GM18502 (cell line): ENCODE measurements around the gene C5orf58.
"Not testable (repeated sequence)": the region's sequence is repeated elsewhere in the genome, so short reads cannot be mapped to it uniquely, and the experiment has no call there.

Experiments
- ATAC-seq: cut with Tn5 transposase; IDR thresholded peaks from one replicate; pipeline ENCODE4 v1.9.1; 2021; ENCODE audit warnings: mild to moderate bottlenecking; ENCODE audit not compliant: unreplicated experiment, poor library complexity

Gene C5orf58

GRCh38 chr5:170221327-170221741, 11.5 kb upstream of the C5orf58 start:
- no peak for ATAC-seq

- no peak for ATAC-seq
Measured at GRCh38 chr5:170223360-170223759, 9.4 kb upstream of the C5orf58 start.

GRCh38 chr5:170223906-170224305, 8.9 kb upstream of the C5orf58 start:
- no peak for ATAC-seq

GRCh38 chr5:170225326-170226128, 7.3 kb upstream of the C5orf58 start:
- no peak for ATAC-seq

DNA sequence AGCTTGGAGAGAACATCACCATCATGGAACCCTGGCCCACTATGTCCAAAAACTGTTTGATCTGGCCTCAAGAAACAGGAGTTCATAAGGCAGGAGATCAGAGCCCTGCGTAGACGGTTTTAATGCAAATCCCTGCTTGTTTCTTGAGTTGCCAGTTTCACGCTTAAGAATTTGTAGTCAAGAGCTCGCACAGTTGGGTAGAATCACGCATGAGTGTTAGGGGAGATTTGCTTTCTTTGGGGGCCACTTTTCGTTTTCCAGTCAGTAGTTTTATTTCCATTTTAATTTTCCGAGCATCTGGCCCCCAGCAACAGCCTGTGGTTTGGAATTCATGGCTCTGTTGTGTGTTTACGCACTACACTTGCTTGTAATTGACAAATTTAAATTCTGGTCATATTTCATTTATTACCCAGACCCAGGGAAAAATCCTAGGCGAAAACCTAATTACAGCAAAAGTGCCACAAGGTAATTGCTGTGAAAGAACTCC, 6.6 kb upstream of the C5orf58 start:
- no peak for ATAC-seq

DNA sequence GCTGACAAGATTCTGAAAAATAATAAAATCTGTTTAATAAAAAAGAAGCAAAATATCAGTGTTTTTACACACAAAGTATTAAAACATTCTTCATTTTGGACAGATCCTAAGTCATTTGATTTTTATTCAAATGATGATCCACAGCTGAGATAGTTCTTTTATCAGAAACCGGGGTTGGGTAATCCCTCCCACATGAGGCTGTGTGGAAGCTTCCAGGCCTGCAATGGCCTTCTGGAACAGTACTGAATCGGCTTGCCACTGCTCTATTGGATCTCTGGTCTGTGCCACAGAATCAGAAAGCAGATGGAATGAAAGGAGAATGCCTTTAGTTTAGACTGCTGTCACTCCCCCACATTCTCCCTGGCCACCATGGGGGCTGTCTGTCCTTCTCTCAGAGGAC, 6.1 kb upstream of the C5orf58 start:
- ATAC-seq, result no peak

GRCh38 chr5:170228762-170229435, 3.9 kb upstream of the C5orf58 start:
- no peak for ATAC-seq

- no peak for ATAC-seq
Measured at GRCh38 chr5:170233358-170233892, 640 bp downstream of the C5orf58 start.

DNA sequence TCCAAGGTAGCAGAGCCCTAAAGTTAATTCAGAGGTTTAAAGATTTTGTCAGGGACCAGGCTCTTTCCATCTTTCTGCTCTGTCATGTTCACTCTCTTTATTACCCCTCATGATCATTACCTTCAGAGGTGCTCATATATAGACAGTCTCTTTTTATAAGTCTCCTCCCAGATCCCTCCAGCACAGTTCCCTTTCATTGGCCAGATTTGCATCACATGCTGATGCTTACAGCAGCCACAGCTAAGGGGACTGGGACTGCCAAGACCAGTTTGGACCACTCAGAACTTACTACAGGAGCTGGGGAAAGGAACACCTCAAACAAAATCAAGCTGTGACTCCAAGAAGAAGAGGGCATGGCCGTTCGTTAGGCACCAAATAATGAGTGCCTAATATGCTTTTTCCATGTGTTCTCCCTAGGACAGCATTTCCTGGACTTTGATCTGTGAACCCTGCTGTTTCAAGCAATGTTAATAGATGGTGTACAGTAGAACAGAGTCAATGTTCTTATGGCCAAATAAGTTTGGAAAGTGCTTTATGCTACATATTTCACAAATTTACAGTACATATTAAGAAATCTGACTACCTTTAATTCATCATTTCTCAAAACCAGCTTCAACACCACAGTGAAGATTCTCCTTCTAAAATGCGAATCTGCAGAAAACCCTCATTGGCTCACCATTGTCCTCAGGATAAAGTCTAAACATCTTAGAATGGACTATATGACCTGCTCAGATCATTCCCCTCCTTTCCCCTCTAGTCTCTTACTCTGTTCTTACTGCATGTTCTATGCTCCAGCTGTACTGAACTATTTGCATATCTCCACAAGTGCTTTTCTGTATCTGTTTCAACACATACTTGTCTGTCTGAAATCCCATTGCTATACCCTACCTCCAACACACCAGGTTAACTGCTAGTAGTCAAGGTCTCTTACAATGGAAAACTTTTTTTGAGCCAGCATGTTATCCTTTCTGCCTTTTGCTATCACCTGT, 3.4 kb downstream of the C5orf58 start:
- peak; percentile 67 for ATAC-seq

GRCh38 chr5:170238456-170239196, 5.8 kb downstream of the C5orf58 start:
- ATAC-seq, result no peak

GRCh38 chr5:170245436-170245835, 12.7 kb downstream of the C5orf58 start:
- ATAC-seq, result not testable (repeated sequence)

- ATAC-seq, result no peak
Measured at GRCh38 chr5:170246126-170246870, 13.5 kb downstream of the C5orf58 start.

GRCh38 chr5:170247363-170247762, 14.6 kb downstream of the C5orf58 start:
- ATAC-seq, result no peak

GRCh38 chr5:170248172-170248930, 15.6 kb downstream of the C5orf58 start:
- ATAC-seq, result no peak

- not testable (repeated sequence) for ATAC-seq
Measured at GRCh38 chr5:170248931-170249227, 16.1 kb downstream of the C5orf58 start.

DNA sequence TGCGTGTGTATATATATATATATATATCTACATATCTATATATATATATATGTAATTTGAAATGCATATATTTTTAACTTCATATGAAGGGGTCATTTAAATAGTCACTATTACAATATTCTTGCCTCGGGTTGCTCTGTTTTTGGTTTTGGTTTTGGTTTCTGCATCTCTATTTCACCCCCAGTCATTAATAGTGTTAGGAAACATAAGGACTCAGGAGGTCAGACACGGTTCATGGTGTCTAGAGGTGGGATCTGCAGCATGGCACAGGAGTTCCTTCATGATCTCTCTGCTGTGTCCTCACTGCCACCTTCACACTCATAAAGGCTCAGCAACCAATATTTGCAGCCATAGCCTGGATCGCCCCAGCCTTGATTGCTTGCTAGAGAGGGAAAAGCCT, 16.6 kb downstream of the C5orf58 start:
- ATAC-seq, result no peak

DNA sequence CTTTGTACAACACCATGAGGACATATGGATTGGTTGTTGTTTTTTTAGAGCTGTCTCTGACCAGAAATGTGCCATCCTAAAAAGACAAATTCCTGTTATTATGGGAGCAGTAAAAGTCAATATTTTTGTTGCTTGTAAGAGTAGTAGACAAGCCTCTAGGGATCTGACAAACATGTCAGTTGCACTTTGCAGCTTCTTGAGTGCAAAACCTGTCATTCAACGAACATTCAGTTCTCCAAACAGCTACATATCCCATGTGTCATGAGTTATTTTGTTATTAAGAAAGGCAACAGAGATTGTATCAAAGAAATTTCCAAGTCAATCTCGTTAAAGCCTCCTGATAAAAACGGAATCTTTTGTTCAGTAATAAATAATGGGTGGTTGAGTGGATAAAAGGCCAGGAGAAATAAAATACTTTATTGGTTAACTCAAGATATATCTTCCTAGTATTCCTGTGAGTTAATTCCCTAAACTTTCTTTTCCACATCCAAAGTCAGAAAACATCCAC, 18.1 kb downstream of the C5orf58 start:
- ATAC-seq, result no peak

DNA sequence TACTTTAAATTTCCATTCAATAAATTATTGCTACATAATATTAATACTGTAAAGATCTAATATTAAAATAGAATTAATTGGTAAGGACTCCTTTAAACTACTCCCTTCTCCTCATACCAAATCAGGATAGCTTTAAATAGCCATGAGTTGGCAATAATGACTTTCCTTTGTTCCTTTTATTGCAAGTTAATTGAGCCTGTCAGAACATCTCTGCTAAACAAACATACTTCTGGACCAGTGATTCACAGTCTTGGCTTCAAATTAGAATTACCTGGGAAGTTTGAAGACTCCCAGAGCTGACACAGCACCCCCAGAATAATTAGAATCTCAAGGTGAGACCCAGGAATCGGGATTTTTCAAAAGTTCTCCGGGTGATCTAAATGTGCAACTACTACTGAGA, 18.7 kb downstream of the C5orf58 start:
- ATAC-seq, result no peak
